ENCODE results near the gene FGF11. TPM values are rescaled to one million over a fixed set of nuclear protein-coding genes. Genes with fewer than 3 reads are reported as not detected.

Gene FGF11
- total and polyA plus RNA-seq, 2 donors (not counting 1 experiment from before 2014, with no cell fraction given) = 0.33 to 0.87 TPM

DNA sequence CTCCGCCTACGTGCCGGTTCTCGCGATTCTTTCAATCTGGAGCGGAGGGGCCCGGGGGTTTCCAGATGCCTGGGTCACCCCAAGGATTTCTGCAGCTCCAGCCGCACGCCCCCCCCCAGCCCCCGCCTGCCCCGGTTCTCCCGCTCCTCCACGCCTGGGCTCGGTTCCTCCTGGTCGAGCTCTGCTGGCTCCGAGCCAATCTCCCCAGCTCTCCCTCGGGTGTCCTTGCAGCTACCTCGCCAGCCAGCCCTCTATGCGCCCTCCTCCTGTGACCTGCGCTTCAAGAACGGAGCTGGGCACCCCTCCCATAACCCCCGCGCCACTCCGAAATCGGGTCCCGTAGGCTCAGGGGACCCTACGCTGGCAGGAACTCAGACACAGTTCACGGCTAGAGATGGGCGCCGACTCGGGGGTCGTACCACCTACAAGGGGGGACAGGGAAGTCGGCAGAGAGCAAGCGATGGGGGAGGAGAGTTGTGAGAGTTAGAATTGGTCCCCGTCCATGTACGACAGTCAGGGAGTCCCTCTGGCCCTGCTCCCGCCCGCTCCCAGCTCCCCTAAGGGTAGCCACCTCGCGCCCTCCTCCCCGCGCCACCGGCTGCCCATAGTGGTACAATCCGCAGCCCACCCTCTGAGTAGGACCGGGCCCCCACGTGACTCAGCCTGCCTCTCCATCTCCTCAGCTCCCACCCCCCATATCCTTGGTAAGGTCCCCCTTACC lies 961 bp downstream of the FGF11 start:
- Histone ChIP-seq H3K27me3 (ENCODE audit: control insufficient read depth, insufficient read depth, low read length) (peaks cover 25% of the 10 kb centered on the region), H3K79me2 (ENCODE audit: control insufficient read depth, insufficient read depth, low read length) (no peaks in the 10 kb centered on the region), H3K27ac (ENCODE audit: insufficient read depth, low read length) (no peak overlapping the region), H3K36me3 (ENCODE audit: control insufficient read depth, insufficient read depth, low read length) (no peaks in the 10 kb centered on the region), H3K9ac (ENCODE audit: insufficient read depth, low read length) (no peak overlapping the region), H2AFZ (ENCODE audit: low read length) (no peak overlapping the region), H3K4me2 (ENCODE audit: extremely low read depth, insufficient read depth, low read length) (peak overlapping the region; percentile 92), H3K9me3 (ENCODE audit: control insufficient read depth, insufficient read depth, low read depth, low read length) (no peaks in the 10 kb centered on the region), H4K20me1 (ENCODE audit: control insufficient read depth, extremely low read depth, insufficient read depth, low read length) (no peaks in the 10 kb centered on the region), H3K4me1 (ENCODE audit: control insufficient read depth, extremely low read depth, insufficient read depth, low read length) (peaks cover 18% of the 10 kb centered on the region), H3K4me3 (replicated peaks in 1 of 4; ENCODE audit: control extremely low read depth in 1 of 4, insufficient read depth in 1 of 4, low read depth in 3 of 4, low read length in 4 of 4) (peak overlapping the region; percentile 13 to 52 (median 33))
- TF ChIP-seq, protein P1, sequence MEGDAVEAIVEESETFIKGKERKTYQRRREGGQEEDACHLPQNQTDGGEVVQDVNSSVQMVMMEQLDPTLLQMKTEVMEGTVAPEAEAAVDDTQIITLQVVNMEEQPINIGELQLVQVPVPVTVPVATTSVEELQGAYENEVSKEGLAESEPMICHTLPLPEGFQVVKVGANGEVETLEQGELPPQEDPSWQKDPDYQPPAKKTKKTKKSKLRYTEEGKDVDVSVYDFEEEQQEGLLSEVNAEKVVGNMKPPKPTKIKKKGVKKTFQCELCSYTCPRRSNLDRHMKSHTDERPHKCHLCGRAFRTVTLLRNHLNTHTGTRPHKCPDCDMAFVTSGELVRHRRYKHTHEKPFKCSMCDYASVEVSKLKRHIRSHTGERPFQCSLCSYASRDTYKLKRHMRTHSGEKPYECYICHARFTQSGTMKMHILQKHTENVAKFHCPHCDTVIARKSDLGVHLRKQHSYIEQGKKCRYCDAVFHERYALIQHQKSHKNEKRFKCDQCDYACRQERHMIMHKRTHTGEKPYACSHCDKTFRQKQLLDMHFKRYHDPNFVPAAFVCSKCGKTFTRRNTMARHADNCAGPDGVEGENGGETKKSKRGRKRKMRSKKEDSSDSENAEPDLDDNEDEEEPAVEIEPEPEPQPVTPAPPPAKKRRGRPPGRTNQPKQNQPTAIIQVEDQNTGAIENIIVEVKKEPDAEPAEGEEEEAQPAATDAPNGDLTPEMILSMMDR (conservative IDR thresholded peaks at IDR 0.05 in 1 of 2, IDR thresholded peaks at IDR 0.05 in 1 of 2; ENCODE audit: low read depth in 1 of 2, low read length in 2 of 2) = no peak
- TF ChIP-seq EZH2 (IDR thresholded peaks at IDR 0.05; ENCODE audit: low read length, missing control alignments) = peak; percentile 74
- peak in 1 of 2 donors; percentile 14 for DNase-seq (ENCODE audit: low read depth in 2 of 2)

DNA sequence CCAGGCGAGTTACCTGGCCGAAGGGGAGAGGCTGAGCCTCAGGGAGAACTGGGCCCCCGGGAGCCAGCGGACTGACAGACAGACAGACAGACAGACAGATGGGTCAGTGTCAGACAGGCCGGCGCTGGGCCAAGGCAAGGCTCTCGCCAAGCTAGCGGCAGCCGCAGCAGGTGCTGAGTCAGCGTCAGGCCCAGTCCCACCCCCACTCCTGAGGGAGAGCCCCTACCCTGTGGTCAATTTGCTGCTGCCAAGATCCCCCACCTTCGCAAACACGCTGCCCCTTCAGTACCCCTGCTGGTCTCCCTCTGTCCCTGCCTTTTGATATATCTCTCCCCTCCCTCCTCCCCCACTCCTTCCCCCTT lies 1.5 kb downstream of the FGF11 start:
- no peak overlapping the region for H2AFZ ChIP-seq (ENCODE audit: low read length)

DNA sequence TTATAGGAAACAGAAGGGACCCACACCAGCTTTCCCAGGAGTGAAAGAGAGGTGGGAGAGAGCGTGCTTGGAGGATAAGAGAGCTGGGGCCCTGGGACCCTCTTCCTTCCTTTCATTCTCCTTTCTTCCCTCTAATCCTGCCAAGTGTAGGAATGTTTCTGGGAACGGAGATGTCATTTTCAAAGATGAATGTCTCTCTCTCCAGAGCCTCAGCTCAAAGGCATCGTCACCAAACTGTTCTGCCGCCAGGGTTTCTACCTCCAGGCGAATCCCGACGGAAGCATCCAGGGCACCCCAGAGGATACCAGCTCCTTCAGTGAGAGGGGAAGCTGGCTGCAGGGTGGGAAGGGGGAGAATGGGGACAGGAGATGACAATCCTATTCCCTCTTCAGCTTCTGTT lies 2.0 kb downstream of the FGF11 start:
- Histone ChIP-seq H3K27me3 (ENCODE audit: control insufficient read depth, insufficient read depth, low read length) (peaks cover 30% of the 10 kb centered on the region), H3K9ac (ENCODE audit: insufficient read depth, low read length) (no peak overlapping the region), H3K36me3 (ENCODE audit: control insufficient read depth, insufficient read depth, low read length) (no peaks in the 10 kb centered on the region), H2AFZ (ENCODE audit: low read length) (no peak overlapping the region), H4K20me1 (ENCODE audit: control insufficient read depth, extremely low read depth, insufficient read depth, low read length) (no peaks in the 10 kb centered on the region), H3K9me3 (ENCODE audit: control insufficient read depth, insufficient read depth, low read depth, low read length) (no peaks in the 10 kb centered on the region), H3K79me2 (ENCODE audit: control insufficient read depth, insufficient read depth, low read length) (no peaks in the 10 kb centered on the region), H3K27ac (ENCODE audit: insufficient read depth, low read length) (no peak overlapping the region), H3K4me3 (replicated peaks in 1 of 4; ENCODE audit: control extremely low read depth in 1 of 4, insufficient read depth in 1 of 4, low read depth in 3 of 4, low read length in 4 of 4) (no peak overlapping the region), H3K4me2 (ENCODE audit: extremely low read depth, insufficient read depth, low read length) (no peak overlapping the region), H3K4me1 (ENCODE audit: control insufficient read depth, extremely low read depth, insufficient read depth, low read length) (peaks cover 18% of the 10 kb centered on the region)
- peak in 1 of 2 donors; percentile 35 for DNase-seq (ENCODE audit: low read depth in 2 of 2)
- TF ChIP-seq, protein P1 (conservative IDR thresholded peaks at IDR 0.05 in 1 of 2, IDR thresholded peaks at IDR 0.05 in 1 of 2; ENCODE audit: low read depth in 1 of 2, low read length in 2 of 2) = no peak
- TF ChIP-seq EZH2 (IDR thresholded peaks at IDR 0.05; ENCODE audit: low read length, missing control alignments) = no peak

More for the DNA sequence above, 1.5 kb downstream of the FGF11 start:
- Histone ChIP-seq H4K20me1 (ENCODE audit: control insufficient read depth, extremely low read depth, insufficient read depth, low read length) (no peaks in the 10 kb centered on the region), H3K79me2 (ENCODE audit: control insufficient read depth, insufficient read depth, low read length) (no peaks in the 10 kb centered on the region), H3K9me3 (ENCODE audit: control insufficient read depth, insufficient read depth, low read depth, low read length) (no peaks in the 10 kb centered on the region), H3K4me1 (ENCODE audit: control insufficient read depth, extremely low read depth, insufficient read depth, low read length) (peaks cover 18% of the 10 kb centered on the region), H3K9ac (ENCODE audit: insufficient read depth, low read length) (no peak overlapping the region), H3K4me2 (ENCODE audit: extremely low read depth, insufficient read depth, low read length) (peak overlapping the region; percentile 92), H3K27ac (ENCODE audit: insufficient read depth, low read length) (no peak overlapping the region), H3K36me3 (ENCODE audit: control insufficient read depth, insufficient read depth, low read length) (no peaks in the 10 kb centered on the region), H3K27me3 (ENCODE audit: control insufficient read depth, insufficient read depth, low read length) (peaks cover 27% of the 10 kb centered on the region), H3K4me3 (replicated peaks in 1 of 4; ENCODE audit: control extremely low read depth in 1 of 4, insufficient read depth in 1 of 4, low read depth in 3 of 4, low read length in 4 of 4) (no peak overlapping the region)
- peak in 1 of 2 donors; percentile 57 for DNase-seq (ENCODE audit: low read depth in 2 of 2)
- TF ChIP-seq, protein P1 (conservative IDR thresholded peaks at IDR 0.05 in 1 of 2, IDR thresholded peaks at IDR 0.05 in 1 of 2; ENCODE audit: low read depth in 1 of 2, low read length in 2 of 2) = peak in 1 of 2 donors; percentile 2
- no peak for TF ChIP-seq EZH2 (IDR thresholded peaks at IDR 0.05; ENCODE audit: low read length, missing control alignments)
